ENCODE measurements around the gene HACD2.

GRCh38 chr3:123618076-123618708 is 33.3 kb upstream of the HACD2 start:
- no peak for TF ChIP-seq CTCF (tag by site-specific recombination; IDR thresholded peaks at IDR 0.05)
- TF ChIP-seq ZNF398 (tag by site-specific recombination; IDR thresholded peaks at IDR 0.05), result no peak
- no peak for TF ChIP-seq ZNF202 (tag by site-specific recombination; IDR thresholded peaks at IDR 0.05; ENCODE audit: borderline replicate concordance)
- no peak for TF ChIP-seq REST (tag by site-specific recombination; IDR thresholded peaks at IDR 0.05)

Measured in HEK293 (cell line).